WTC11 (cell line): ENCODE data around the gene PSME2.

ENCODE experiments used
- ATF3 ChIP-seq: sonication (generic); formaldehyde crosslinking; conservative IDR thresholded peaks from 2 replicates; pipeline ENCODE4 v1.8.1; 2022; ENCODE audit warnings: mild to moderate bottlenecking, missing genetic modification reagents
- CTCF ChIP-seq: fragments of 200-600 bp; IDR thresholded peaks from 2 replicates; pipeline ENCODE4 v1.8.0; 2022; ENCODE audit warnings: antibody characterized with exemption
- FOXJ3 ChIP-seq: sonication (generic); formaldehyde crosslinking; IDR thresholded peaks from 2 replicates; pipeline ENCODE4 v1.9.0; 2021; ENCODE audit warnings: missing genetic modification reagents, mild to moderate bottlenecking, borderline replicate concordance
- JUN ChIP-seq: sonication (generic); formaldehyde crosslinking; IDR thresholded peaks from 2 replicates; pipeline ENCODE4 v1.8.0; 2023; ENCODE audit warnings: mild to moderate bottlenecking, missing genetic modification reagents
- MAX ChIP-seq: sonication (generic); formaldehyde crosslinking; IDR thresholded peaks from 2 replicates; pipeline ENCODE4 v1.8.0; 2022; ENCODE audit warnings: mild to moderate bottlenecking, missing genetic modification reagents
- MYBL2 ChIP-seq: sonication (generic); formaldehyde crosslinking; IDR thresholded peaks from 2 replicates; pipeline ENCODE4 v1.8.1; 2023; ENCODE audit warnings: mild to moderate bottlenecking, moderate library complexity, missing genetic modification reagents
- USF2 ChIP-seq: sonication (generic); formaldehyde crosslinking; IDR thresholded peaks from 2 replicates; pipeline ENCODE4 v1.8.1; 2023; ENCODE audit warnings: mild to moderate bottlenecking, missing genetic modification reagents, moderate library complexity
- ZNF232 ChIP-seq: sonication (generic); formaldehyde crosslinking; IDR thresholded peaks from 2 replicates; pipeline ENCODE4 v1.8.0; 2022; ENCODE audit warnings: mild to moderate bottlenecking, missing genetic modification reagents
- ZNF423 ChIP-seq: fragments of 250-450 bp; sonication (Bioruptor Pico); IDR thresholded peaks from 2 replicates; pipeline ENCODE4 v2.1.2; 2022; ENCODE audit warnings: mild to moderate bottlenecking, moderate library complexity

GRCh38 chr14:24110523-24110922, 35.9 kb downstream of the PSME2 start:
- TF ChIP-seq USF2 (no peak), JUN (CRISPR knock-in tag) (no peak), MAX (CRISPR knock-in tag) (no peak), ZNF423 (CRISPR knock-in tag) (no peak), CTCF (no peak), MYBL2 (CRISPR knock-in tag) (no peak), ATF3 (CRISPR knock-in tag) (no peak), FOXJ3 (CRISPR knock-in tag) (no peak), ZNF232 (CRISPR knock-in tag) (no peak)
